Memory B cell (primary cell): ENCODE data around the gene CPLX3.
A peak's percentile ranks its signal among the peaks of the same experiment; 100 is the strongest.
"Not testable (repeated sequence)": the region's sequence is repeated elsewhere in the genome, so short reads cannot be mapped to it uniquely, and the experiment has no call there.

ENCODE experiments used
- ATAC-seq: fragments of 150-1000 bp; cut with Tn5 transposase; 2 replicates; pipeline ENCODE4 v1.10.0; 2021; ENCODE audit warnings: low read depth, mild to moderate bottlenecking, moderate library complexity
- DNase-seq, 2 donors: peaks; one replicate each; pipeline ENCODE4 v3.0.0; 2022; ENCODE audit warnings: low spot score in 2 of 2
- H3K27ac Mint-ChIP-seq: one replicate; pipeline ENCODE4 v1.8.0; 2022; ENCODE audit warnings: mild to moderate bottlenecking, moderate library complexity, mixed read lengths
- H3K27me3 Mint-ChIP-seq: one replicate; pipeline ENCODE4 v1.8.0; 2022; ENCODE audit warnings: mixed read lengths
- H3K36me3 Mint-ChIP-seq: one replicate; pipeline ENCODE4 v1.8.0; 2022; ENCODE audit warnings: mild to moderate bottlenecking, mixed read lengths
- H3K4me1 Mint-ChIP-seq: one replicate; pipeline ENCODE4 v1.8.0; 2022; ENCODE audit warnings: mixed read lengths
- H3K4me3 Mint-ChIP-seq: one replicate; pipeline ENCODE4 v1.8.0; 2022; ENCODE audit warnings: mild to moderate bottlenecking, moderate library complexity, mixed read lengths
- H3K9me3 Mint-ChIP-seq: one replicate; pipeline ENCODE4 v1.8.0; 2022; ENCODE audit warnings: mixed read lengths

Gene CPLX3

GRCh38 chr15:74785194-74786032 is 41.0 kb upstream of the CPLX3 start:
- no peak for ATAC-seq
- Mint-ChIP-seq H3K4me1 (peaks cover 61% of the 10 kb centered on the region), H3K27ac (peak overlapping the region; percentile 95), H3K36me3 (peaks cover 9% of the 10 kb centered on the region), H3K27me3 (no peaks in the 10 kb centered on the region), H3K4me3 (peak overlapping the region; percentile 99), H3K9me3 (no peaks in the 10 kb centered on the region)
- no peak for DNase-seq

DNA sequence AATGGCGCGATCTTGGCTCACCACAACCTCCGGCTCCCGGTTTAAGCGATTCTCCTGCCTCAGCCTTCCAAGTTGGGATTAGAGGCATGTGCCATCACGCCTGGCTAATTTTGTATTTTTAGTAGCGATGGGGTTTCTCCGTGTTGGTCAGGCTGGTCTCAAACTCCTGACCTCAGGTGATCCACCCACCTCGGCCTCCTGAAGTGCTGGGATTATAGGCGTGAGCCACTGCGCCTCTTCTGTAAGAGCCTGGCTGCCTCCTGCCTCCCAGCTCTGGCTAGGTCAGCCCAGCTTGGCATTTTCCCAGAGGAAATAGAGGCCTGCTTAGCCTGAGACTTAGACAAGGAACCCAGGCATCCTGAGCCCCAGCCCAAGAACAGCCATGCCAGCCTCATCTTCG is 40.3 kb upstream of the CPLX3 start:
- DNase-seq, H3K9me3 Mint-ChIP-seq, ATAC-seq, H3K27me3 Mint-ChIP-seq, H3K36me3 Mint-ChIP-seq: not testable (repeated sequence)
- peak overlapping the region; percentile 95 for H3K27ac Mint-ChIP-seq
- H3K4me3 Mint-ChIP-seq, result peak overlapping the region; percentile 99
- H3K4me1 Mint-ChIP-seq, result peaks cover 58% of the 10 kb centered on the region

DNA sequence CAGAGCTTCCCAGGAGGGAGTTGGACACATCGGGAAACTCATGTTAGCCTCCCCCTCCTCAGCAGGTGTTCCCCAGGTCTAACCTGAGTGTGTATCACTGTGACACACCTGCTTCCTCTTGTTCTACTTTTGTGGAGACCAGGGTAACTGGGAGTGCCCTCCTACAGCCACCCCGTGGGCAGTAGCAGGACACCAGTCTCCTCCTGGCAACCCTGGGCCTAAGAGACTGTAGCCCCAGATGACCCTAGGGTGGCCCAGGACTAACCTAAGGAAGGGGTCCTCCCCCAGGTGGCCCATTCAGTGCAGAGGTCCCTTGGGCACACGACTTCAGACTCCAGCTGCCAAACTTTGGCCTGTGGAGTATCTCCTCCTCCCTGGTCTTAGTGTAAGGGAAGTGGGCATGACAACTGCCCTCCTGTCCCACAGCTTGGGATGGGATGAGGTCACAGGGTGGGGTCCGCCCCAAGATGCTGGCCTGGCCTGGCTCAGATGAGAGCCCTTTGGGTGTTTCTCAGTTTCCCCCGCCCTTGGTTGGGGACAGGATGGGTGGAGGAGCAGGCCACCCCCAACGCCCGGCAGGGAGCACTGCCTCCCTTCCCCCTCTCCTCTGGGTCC is 39.8 kb upstream of the CPLX3 start:
- no peak for DNase-seq
- Mint-ChIP-seq H3K4me1 (peaks cover 59% of the 10 kb centered on the region), H3K27me3 (no peaks in the 10 kb centered on the region)

DNA sequence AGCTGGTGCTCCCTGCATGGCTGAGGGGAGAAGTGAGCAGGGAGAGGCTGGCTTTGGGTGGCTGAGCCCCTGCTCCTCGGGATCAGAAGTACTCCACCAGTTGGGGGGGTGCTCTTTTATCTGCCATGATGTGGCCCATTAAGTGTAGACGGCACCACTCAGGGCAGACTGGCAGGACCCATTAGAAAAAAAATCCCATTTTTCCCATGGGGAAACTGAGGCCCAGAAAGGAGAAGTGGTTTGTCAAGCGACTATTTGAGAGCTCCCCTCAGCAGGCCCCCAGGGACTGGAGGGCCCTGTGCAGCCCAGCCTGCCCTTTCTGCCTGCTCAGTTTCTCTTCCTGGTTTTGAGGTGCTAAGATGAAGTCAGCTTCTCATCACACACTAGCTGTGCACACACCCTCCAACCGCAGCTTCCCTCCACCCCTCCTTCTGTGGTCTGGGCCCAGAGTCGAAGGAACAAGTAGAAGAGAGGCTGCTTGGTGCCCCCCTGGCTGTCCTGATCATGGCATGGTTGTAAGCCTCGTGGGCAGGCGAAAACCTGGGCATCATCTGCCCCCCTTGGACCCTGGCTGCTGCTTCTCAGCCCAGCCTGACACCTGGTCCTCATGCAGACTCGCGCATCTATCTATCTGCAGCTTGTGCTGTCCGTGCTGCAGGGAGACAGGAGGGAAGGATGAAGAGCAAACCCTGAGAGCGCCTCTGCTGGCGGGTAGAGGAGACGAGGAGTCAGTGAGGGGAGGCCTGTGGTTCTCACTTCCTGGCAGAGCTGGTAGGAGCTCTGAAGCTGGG is 39.0 kb upstream of the CPLX3 start:
- H3K27ac Mint-ChIP-seq, result peak overlapping the region; percentile 95
- peak overlapping the region; percentile 99 for H3K4me3 Mint-ChIP-seq
- H3K4me1 Mint-ChIP-seq, result peaks cover 65% of the 10 kb centered on the region
- peaks cover 19% of the 10 kb centered on the region for H3K36me3 Mint-ChIP-seq
- H3K9me3 Mint-ChIP-seq, result no peaks in the 10 kb centered on the region
- DNase-seq (peak; percentile 82 to 90), ATAC-seq (peak; percentile 72)
- H3K27me3 Mint-ChIP-seq, result no peaks in the 10 kb centered on the region

More for the DNA sequence above, 39.8 kb upstream of the CPLX3 start:
- Mint-ChIP-seq H3K27ac (peak overlapping the region; percentile 95), H3K4me3 (peak overlapping the region; percentile 99), H3K9me3 (no peaks in the 10 kb centered on the region), H3K36me3 (peaks cover 14% of the 10 kb centered on the region)
- ATAC-seq, result no peak

- no peak for ATAC-seq
- Mint-ChIP-seq H3K4me1 (peaks cover 70% of the 10 kb centered on the region), H3K27me3 (no peaks in the 10 kb centered on the region), H3K27ac (peak overlapping the region; percentile 95), H3K36me3 (peaks cover 15% of the 10 kb centered on the region), H3K4me3 (peak overlapping the region; percentile 99), H3K9me3 (no peaks in the 10 kb centered on the region)
- DNase-seq, result no peak
These were observed 38.3 kb upstream of the CPLX3 start for GRCh38 chr15:74788042-74788682.

- no peaks in the 10 kb centered on the region for H3K9me3 Mint-ChIP-seq
- ATAC-seq (peak; percentile 28), DNase-seq (peak in 1 of 2 donors; percentile 55)
- H3K27me3 Mint-ChIP-seq, result no peaks in the 10 kb centered on the region
- H3K4me3 Mint-ChIP-seq, result peak overlapping the region; percentile 99
- H3K27ac Mint-ChIP-seq, result peak overlapping the region; percentile 95
- H3K4me1 Mint-ChIP-seq, result peaks cover 72% of the 10 kb centered on the region
- H3K36me3 Mint-ChIP-seq, result peaks cover 17% of the 10 kb centered on the region
These were observed 37.7 kb upstream of the CPLX3 start for GRCh38 chr15:74788683-74789151.

DNA sequence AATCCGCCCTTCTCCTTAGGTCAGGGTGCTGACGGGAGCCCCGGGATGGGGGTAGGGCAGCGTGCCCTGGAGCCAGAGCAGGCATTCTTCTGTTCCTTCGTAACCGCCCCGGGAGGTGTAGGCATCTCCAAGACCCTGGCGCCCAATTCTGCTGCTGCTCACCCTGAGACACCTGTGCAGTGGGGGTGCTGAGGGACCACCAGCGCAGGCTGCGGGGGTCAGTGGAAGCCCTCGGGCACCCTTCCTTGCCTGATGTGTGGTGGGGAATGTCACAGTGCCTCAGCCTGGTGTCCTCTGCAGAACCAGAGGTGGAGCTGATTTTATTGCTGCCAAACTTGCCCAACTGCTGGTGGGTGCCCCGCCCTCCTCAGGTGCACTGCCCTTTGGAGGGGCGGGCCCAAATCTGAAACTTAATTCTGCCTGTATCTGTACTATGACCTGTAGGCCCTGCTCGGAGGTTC is 37.2 kb upstream of the CPLX3 start:
- DNase-seq, result peak in 1 of 2 donors; percentile 56
- no peaks in the 10 kb centered on the region for H3K27me3 Mint-ChIP-seq
- H3K36me3 Mint-ChIP-seq, result peaks cover 17% of the 10 kb centered on the region
- no peaks in the 10 kb centered on the region for H3K9me3 Mint-ChIP-seq
- peak overlapping the region; percentile 99 for H3K4me3 Mint-ChIP-seq
- peaks cover 67% of the 10 kb centered on the region for H3K4me1 Mint-ChIP-seq
- peak overlapping the region; percentile 95 for H3K27ac Mint-ChIP-seq
- ATAC-seq, result peak; percentile 30

GRCh38 chr15:74789741-74790079 is 36.7 kb upstream of the CPLX3 start:
- H3K36me3 Mint-ChIP-seq, result peaks cover 13% of the 10 kb centered on the region
- H3K4me1 Mint-ChIP-seq, result peaks cover 64% of the 10 kb centered on the region
- no peak for DNase-seq
- no peaks in the 10 kb centered on the region for H3K27me3 Mint-ChIP-seq
- H3K27ac Mint-ChIP-seq, result peak overlapping the region; percentile 95
- H3K4me3 Mint-ChIP-seq, result peak overlapping the region; percentile 99
- no peak for ATAC-seq
- no peaks in the 10 kb centered on the region for H3K9me3 Mint-ChIP-seq

DNA sequence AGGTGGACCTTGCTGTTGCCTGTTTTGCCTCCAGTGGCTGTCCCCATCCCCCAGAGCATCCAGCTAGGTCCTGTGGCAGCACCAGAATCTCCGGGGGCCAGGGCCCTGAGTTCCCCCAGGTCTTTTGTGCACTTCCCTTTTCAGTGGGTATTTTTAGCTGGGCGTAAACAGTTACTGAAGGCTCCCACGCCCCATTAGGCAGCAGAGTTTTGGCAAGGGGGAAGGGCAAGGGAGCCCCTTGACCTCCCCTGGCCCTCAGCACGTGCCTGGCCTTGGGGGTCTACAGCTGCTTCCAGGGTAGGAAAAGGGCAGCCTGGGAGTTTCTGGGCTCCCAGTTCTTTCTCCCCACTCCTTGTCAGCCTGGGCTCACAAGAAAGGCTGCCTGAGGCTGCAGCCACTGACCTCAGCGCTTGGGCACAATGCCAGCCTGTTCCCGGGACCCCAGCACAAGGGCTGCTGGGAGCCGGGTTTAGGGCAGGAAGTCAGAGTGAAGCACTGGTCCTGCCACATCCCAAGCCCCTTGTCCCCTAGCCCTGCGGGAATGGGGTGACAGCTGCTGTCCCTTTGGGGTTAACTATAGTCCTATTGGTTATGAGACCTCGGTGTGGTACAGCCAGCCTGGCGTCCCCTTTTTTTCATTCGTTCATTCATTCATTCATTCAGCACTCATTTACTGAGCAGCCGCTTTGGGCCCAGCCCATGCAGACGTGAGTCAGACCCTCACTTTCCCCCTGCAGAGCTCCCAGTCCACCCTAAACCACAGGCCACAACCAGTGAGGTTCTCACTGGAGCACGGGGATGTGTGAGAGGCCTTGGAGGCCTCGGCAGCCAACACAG is 36.1 kb upstream of the CPLX3 start:
- Mint-ChIP-seq H3K36me3 (peaks cover 13% of the 10 kb centered on the region), H3K9me3 (no peaks in the 10 kb centered on the region), H3K27me3 (no peaks in the 10 kb centered on the region), H3K27ac (peak overlapping the region; percentile 95), H3K4me3 (peak overlapping the region; percentile 99), H3K4me1 (peaks cover 64% of the 10 kb centered on the region)
- ATAC-seq (peak; percentile 27), DNase-seq (peak in 1 of 2 donors; percentile 54)

GRCh38 chr15:74791007-74791406 is 35.4 kb upstream of the CPLX3 start:
- no peaks in the 10 kb centered on the region for H3K27me3 Mint-ChIP-seq
- H3K9me3 Mint-ChIP-seq, result no peaks in the 10 kb centered on the region
- peak overlapping the region; percentile 99 for H3K4me3 Mint-ChIP-seq
- ATAC-seq (no peak), DNase-seq (no peak)
- H3K4me1 Mint-ChIP-seq, result peaks cover 64% of the 10 kb centered on the region
- peaks cover 15% of the 10 kb centered on the region for H3K36me3 Mint-ChIP-seq
- peak overlapping the region; percentile 95 for H3K27ac Mint-ChIP-seq

DNA sequence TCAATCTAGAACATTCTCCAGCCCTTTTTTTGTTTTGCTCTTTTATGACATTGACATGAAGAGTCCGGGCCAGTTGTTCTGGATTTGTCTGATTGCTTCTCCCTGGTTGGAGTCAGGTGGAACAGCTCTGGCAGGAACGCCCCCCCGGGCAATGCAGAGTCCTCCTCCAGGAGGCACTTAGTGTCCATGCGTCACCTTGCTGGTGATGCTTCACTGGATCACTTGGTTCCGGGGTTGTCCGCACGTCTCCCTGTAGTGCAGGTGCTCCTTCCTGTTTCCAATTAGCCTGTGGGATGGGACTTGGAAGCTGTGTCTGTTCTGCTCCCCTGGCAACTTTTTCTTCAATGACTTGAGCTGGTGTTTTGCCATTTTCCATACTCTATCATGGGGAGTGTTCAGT is 34.8 kb upstream of the CPLX3 start:
- peak overlapping the region; percentile 85 for H3K4me3 Mint-ChIP-seq
- no peaks in the 10 kb centered on the region for H3K27me3 Mint-ChIP-seq
- H3K27ac Mint-ChIP-seq, result peak overlapping the region; percentile 92
- H3K4me1 Mint-ChIP-seq, result peaks cover 64% of the 10 kb centered on the region
- peaks cover 18% of the 10 kb centered on the region for H3K36me3 Mint-ChIP-seq
- no peaks in the 10 kb centered on the region for H3K9me3 Mint-ChIP-seq
- ATAC-seq (no peak), DNase-seq (no peak)

DNA sequence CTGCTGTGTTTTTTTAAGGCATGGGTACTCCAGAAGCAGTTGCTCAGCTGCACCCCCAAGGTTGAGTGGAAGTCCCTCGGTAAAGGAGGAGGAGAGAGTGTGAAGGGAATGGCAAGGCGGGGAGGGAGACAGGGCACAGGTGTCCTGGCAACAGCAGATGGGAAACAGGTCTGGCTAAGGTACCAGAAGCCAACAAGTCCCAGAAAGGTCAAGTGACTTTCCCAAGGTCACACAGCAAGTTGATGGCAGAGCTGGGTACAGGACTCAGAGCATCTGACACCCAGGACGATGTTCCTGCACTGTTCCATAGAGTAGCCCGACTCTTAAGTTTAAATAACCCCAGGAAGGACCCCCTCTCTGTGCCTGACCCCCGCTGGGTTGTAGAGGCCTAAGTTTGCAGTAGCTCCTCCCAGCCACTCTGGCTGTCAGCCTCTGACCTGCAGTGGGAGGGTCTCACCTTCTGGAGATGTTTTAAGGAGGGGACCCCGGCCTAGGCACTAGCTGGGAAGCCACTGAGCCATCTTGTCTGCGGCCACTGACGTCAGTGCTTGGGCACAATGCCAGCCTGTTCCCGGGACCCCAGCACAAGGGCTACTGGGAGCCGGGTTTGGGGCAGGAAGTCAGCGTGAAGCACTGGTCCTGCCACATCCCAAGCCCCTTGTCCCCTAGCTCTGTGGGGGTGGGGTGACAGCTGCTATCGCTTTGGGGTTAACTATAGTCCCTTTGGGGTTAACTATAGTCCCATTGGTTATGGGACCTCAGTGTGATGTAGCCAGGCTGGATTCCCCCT is 34.0 kb upstream of the CPLX3 start:
- Mint-ChIP-seq H3K9me3 (no peaks in the 10 kb centered on the region), H3K27ac (peak overlapping the region; percentile 92), H3K4me1 (peaks cover 63% of the 10 kb centered on the region), H3K27me3 (no peaks in the 10 kb centered on the region), H3K36me3 (peaks cover 20% of the 10 kb centered on the region), H3K4me3 (peak overlapping the region; percentile 85)
- ATAC-seq (no peak), DNase-seq (no peak)
